Stomach (tissue), 4 donors: ENCODE measurements around the gene LRRC27.
A peak's percentile ranks its signal among the peaks of the same experiment; 100 is the strongest.

Experiments used
- POLR2A ChIP-seq, 4 donors: fragments of 450-650 bp; IDR thresholded peaks; one replicate each; pipeline ENCODE4 v1.6.1; 2016; ENCODE audit warnings: antibody characterized with exemption in 4 of 4, control low read depth in 2 of 4, mild to moderate bottlenecking in 1 of 4, moderate library complexity in 1 of 4
- POLR2AphosphoS5 ChIP-seq, 3 donors: sonication (generic); formaldehyde crosslinking; IDR thresholded peaks; one replicate each; pipeline ENCODE4 v1.6.1; 2016; ENCODE audit warnings: antibody characterized with exemption in 3 of 3
- TF ChIP-seq, protein P1 (sequence below), 7 experiments: fragments of 450-650 bp in 4 of 7; fragments of 200-600 bp in 3 of 7; sonication (generic) in 3 of 7; IDR thresholded peaks; one replicate each; pipeline ENCODE4 v1.5.1; 2016 to 2019; ENCODE audit warnings: antibody characterized with exemption in 7 of 7, control low read depth in 2 of 7, mild to moderate bottlenecking in 1 of 7

DNA sequence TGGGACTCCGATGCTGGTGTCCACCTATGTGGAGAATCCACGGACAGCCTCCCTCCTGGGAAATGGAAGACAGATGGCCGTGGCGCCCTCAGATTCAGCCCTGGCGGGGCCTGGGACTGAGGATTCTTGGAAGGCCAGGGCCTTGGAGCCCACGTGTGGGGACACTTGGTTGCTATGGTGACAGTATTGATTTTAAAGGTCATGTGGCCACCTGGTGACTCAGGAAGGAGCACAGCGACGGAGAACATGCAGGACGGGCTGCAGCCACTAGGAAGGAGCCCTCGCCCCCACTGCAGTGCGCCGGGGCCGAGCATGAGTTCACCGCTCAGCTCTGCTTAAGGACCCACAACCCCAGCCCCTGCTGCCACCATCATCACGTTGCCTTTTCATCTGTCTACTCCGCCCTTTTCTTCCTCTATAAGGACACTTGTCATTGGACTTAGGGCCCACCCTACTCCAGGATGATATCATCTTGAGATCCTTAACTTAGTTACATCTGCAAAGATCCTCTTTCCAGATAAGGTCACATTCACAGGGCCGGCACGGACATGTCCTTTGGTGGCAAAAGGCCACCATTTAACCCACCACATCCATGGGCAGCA, 20.6 kb upstream of the LRRC27 start:
- TF ChIP-seq, protein P1, sequence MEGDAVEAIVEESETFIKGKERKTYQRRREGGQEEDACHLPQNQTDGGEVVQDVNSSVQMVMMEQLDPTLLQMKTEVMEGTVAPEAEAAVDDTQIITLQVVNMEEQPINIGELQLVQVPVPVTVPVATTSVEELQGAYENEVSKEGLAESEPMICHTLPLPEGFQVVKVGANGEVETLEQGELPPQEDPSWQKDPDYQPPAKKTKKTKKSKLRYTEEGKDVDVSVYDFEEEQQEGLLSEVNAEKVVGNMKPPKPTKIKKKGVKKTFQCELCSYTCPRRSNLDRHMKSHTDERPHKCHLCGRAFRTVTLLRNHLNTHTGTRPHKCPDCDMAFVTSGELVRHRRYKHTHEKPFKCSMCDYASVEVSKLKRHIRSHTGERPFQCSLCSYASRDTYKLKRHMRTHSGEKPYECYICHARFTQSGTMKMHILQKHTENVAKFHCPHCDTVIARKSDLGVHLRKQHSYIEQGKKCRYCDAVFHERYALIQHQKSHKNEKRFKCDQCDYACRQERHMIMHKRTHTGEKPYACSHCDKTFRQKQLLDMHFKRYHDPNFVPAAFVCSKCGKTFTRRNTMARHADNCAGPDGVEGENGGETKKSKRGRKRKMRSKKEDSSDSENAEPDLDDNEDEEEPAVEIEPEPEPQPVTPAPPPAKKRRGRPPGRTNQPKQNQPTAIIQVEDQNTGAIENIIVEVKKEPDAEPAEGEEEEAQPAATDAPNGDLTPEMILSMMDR (IDR thresholded peaks at IDR 0.05): peak in 1 of 7 experiments; percentile 2
- TF ChIP-seq POLR2A (IDR thresholded peaks at IDR 0.05) (no peak), POLR2AphosphoS5 (IDR thresholded peaks at IDR 0.05) (no peak)
